Breast epithelium (tissue), 4 donors: Measurements from ENCODE around the gene ST6GAL1. TPM values are rescaled to one million over a fixed set of nuclear protein-coding genes. Genes with fewer than 3 reads are reported as not detected.
A peak's percentile ranks its signal among the peaks of the same experiment; 100 is the strongest.
"Not testable (repeated sequence)": the region's sequence is repeated elsewhere in the genome, so short reads cannot be mapped to it uniquely, and the experiment has no call there.

ENCODE experiments used
- DNase-seq, 2 donors: peaks; one replicate each; pipeline ENCODE4 v3.0.0-alpha.2; 2019; ENCODE audit warnings: low spot score in 2 of 2
- H3K27ac ChIP-seq, 2 donors: fragments of 200-600 bp; sonication (generic) in 1 of 2; one replicate each; pipeline ENCODE4 v1.5.1; 2016 to 2019; ENCODE audit warnings: mild to moderate bottlenecking in 1 of 2
- H3K27me3 ChIP-seq, 2 donors: fragments of 200-600 bp; sonication (generic) in 1 of 2; one replicate each; pipeline versions ENCODE4 v1.5.1 to v1.6.0; 2017 to 2019; ENCODE audit warnings: control low read depth in 1 of 2, mild to moderate bottlenecking in 1 of 2
- H3K36me3 ChIP-seq: fragments of 200-600 bp; one replicate; pipeline ENCODE4 v1.5.1; 2019
- H3K4me1 ChIP-seq, 2 donors: fragments of 200-600 bp; sonication (generic); one replicate each; pipeline ENCODE4 v1.5.1; 2016 to 2019; ENCODE audit warnings: control low read depth in 1 of 2
- H3K4me3 ChIP-seq, 3 donors: fragments of 200-600 bp; sonication (generic); 1 replicate in 2 of 3; 2 replicates in 1 of 3; pipeline ENCODE4 v1.5.1; 2016 to 2019; ENCODE audit warnings: mild to moderate bottlenecking in 3 of 3, moderate library complexity in 2 of 3
- H3K9me3 ChIP-seq, 2 donors: fragments of 200-600 bp; sonication (generic) in 1 of 2; one replicate each; pipeline ENCODE4 v1.5.1; 2016 to 2019; ENCODE audit warnings: control low read depth in 1 of 2
- POLR2A ChIP-seq: fragments of 450-650 bp; IDR thresholded peaks from one replicate; pipeline ENCODE4 v1.6.1; 2016; ENCODE audit warnings: antibody characterized with exemption, mild to moderate bottlenecking, moderate library complexity
- POLR2AphosphoS5 ChIP-seq, 3 donors: sonication (generic); formaldehyde crosslinking; IDR thresholded peaks; one replicate each; pipeline ENCODE4 v1.6.1; 2017; ENCODE audit warnings: antibody characterized with exemption in 3 of 3
- intact Hi-C: fragments of 100-400 bp; cut with DNase I; formaldehyde crosslinking; loops from one replicate; pipeline ENCODE4 v1.15.1; 2023; ENCODE audit warnings: low total_unique reads
- total RNA-seq, 3 donors: library from RNA; depleted of rRNA; stranded (reverse); fragments of >200 nt; gene quantifications; one replicate each; pipeline ENCODE4 v1.1.0, GENCODE V29; 2016
- TF ChIP-seq, protein P1 (sequence below), 3 donors: fragments of 450-650 bp; IDR thresholded peaks; one replicate each; pipeline ENCODE4 v1.5.1; 2016 to 2017; ENCODE audit warnings: antibody characterized with exemption in 3 of 3, mild to moderate bottlenecking in 3 of 3, moderate library complexity in 3 of 3

The ST6GAL1 gene
- total RNA-seq, 3 donors from 2014 or later: 28.5 to 79.6 (median 42.3) TPM

DNA sequence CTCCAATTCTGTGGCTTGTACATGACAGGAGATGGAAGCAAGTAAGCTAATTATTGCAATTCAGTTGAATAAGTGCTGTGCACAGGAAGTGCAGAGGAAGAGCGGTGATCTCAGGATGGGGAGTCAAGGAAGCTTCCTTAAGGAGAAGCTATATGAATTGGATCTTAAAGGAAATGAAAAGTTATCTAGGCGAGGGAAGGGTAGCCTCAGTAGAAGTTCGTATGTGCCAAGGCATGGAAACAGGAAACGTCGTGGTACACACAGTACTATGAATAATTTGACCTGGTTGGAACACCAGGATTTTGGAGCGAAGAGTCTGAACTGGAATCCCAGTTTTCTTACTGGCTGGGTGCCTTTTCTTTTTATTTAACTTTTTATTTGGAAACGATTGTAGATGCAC lies 39.3 kb downstream of the ST6GAL1 start:
- Histone ChIP-seq H3K9me3 (no peaks in the 10 kb centered on the region), H3K27ac (peak overlapping the region in 1 of 2 donors; percentile 12), H3K36me3 (no peaks in the 10 kb centered on the region), H3K4me3 (no peak overlapping the region), H3K27me3 (no peaks in the 10 kb centered on the region), H3K4me1 (no peaks in the 10 kb centered on the region)
- no peak for DNase-seq
- intact Hi-C loops: no loop called here
- TF ChIP-seq POLR2A: no peak
- TF ChIP-seq, protein P1, sequence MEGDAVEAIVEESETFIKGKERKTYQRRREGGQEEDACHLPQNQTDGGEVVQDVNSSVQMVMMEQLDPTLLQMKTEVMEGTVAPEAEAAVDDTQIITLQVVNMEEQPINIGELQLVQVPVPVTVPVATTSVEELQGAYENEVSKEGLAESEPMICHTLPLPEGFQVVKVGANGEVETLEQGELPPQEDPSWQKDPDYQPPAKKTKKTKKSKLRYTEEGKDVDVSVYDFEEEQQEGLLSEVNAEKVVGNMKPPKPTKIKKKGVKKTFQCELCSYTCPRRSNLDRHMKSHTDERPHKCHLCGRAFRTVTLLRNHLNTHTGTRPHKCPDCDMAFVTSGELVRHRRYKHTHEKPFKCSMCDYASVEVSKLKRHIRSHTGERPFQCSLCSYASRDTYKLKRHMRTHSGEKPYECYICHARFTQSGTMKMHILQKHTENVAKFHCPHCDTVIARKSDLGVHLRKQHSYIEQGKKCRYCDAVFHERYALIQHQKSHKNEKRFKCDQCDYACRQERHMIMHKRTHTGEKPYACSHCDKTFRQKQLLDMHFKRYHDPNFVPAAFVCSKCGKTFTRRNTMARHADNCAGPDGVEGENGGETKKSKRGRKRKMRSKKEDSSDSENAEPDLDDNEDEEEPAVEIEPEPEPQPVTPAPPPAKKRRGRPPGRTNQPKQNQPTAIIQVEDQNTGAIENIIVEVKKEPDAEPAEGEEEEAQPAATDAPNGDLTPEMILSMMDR (IDR thresholded peaks at IDR 0.05): no peak
- no peak for TF ChIP-seq POLR2AphosphoS5 (IDR thresholded peaks at IDR 0.05)

DNA sequence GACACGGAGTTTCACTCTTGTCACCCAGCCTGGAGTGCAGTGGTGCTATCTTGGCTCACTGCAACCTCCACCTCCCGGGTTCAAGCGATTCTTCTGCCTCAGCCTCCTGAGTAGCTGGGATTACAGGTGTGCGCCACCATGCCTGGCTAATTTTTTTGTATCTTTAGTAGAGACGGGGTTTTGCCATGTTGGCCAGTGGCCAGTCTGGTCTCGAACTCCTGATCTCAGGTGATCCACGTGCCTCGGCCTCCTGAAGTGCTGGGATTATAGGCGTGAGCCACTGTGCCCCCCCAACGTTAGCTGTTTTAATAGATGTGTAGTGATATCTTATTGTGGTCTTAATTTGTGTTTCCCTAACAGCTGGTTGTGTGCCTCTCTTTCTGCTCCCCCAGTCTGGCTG lies 40.8 kb downstream of the ST6GAL1 start:
- H3K4me1 ChIP-seq, H3K36me3 ChIP-seq, H3K9me3 ChIP-seq, DNase-seq, H3K4me3 ChIP-seq, intact Hi-C loops, H3K27me3 ChIP-seq: not testable (repeated sequence)
- H3K27ac ChIP-seq: peak overlapping the region; percentile 40 to 82

DNA sequence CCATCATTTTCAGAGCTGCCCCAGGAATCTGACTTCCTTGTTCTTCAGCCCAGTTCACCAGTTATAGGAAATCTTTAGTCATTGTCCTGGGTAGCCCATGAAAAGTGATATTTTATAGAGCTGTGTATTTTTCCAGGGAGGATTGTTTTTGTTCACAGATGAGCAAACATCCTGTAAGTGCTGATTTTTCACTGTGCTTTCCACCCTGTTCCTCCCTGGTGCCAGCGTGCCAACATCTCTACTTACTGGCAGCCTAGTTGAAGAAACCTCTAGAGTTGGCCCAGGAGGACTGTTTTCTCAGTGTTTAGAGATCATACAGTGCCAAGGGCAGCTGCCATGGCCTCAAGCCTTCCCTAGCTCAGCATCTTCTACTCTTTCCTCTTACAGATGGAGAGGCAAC lies 41.3 kb downstream of the ST6GAL1 start:
- intact Hi-C loops: no loop called here
- Histone ChIP-seq H3K27me3 (no peaks in the 10 kb centered on the region), H3K4me3 (no peak overlapping the region), H3K4me1 (peaks cover 0 to 3% of the 10 kb centered on the region in 2 donors), H3K36me3 (no peaks in the 10 kb centered on the region), H3K9me3 (no peaks in the 10 kb centered on the region), H3K27ac (peak overlapping the region; percentile 40 to 82)
- DNase-seq: no peak
- TF ChIP-seq, protein P1 (IDR thresholded peaks at IDR 0.05): no peak
- no peak for TF ChIP-seq POLR2A
- peak in 1 of 3 donors; percentile 16 for TF ChIP-seq POLR2AphosphoS5 (IDR thresholded peaks at IDR 0.05)

DNA sequence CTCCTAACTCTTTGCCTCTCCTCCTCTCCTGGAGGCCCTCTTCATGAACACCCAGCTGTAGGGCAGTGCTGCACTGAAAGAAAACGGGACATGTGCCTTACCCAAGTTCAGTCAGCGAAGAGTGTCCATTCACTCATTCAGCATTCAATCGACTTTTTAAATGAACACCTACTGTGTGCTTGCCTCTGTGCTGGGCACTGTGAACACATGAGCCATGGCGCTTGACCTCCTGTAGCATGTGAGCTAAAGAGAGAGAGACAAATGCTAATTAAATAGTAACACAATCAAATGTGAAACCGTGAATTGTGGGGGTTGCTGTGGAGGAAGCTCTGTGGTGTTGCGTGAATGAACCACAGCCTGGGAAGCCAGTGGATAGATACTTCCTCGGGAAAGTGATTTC lies 43.4 kb downstream of the ST6GAL1 start:
- Histone ChIP-seq H3K27me3 (no peaks in the 10 kb centered on the region), H3K4me3 (no peak overlapping the region), H3K36me3 (no peaks in the 10 kb centered on the region), H3K27ac (peak overlapping the region; percentile 9 to 17), H3K9me3 (no peaks in the 10 kb centered on the region), H3K4me1 (peaks cover 0 to 9% of the 10 kb centered on the region in 2 donors)
- no peak for DNase-seq
- intact Hi-C loops: loop anchor here (1.0 kb wide), 1 partner anchor 34 kb away; no protein-coding TSS in a partner anchor
- TF ChIP-seq, protein P1 (IDR thresholded peaks at IDR 0.05): no peak
- no peak for TF ChIP-seq POLR2A

DNA sequence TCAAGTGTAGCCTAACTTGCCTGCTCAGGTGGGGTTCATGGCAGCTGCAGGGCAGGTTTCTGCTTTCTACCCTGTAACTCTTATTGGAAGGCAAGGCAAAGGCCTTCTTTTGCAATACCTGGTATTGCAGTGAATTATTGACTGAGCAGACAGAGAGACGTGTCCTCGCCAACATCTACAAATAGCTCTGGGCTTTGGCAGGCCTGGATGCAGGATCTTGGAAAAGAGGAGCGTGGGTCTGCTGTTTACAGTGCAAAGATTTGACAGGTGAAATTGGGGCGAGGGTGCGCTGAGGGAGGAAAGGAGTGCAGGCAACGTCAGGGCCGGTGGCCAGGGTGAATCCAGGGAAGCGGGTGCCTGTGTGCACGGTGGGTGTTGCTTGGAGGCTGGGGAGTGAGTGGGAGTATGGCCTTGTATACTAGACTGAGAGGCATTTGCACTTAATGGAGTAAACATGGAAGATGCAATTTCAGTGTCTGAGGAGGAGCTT lies 44.5 kb downstream of the ST6GAL1 start:
- intact Hi-C loops: no loop called here

More for the DNA sequence above, 44.5 kb downstream of the ST6GAL1 start:
- Histone ChIP-seq H3K36me3 (no peaks in the 10 kb centered on the region), H3K4me3 (no peak overlapping the region), H3K27ac (peak overlapping the region; percentile 45 to 68), H3K27me3 (no peaks in the 10 kb centered on the region), H3K9me3 (no peaks in the 10 kb centered on the region), H3K4me1 (peaks cover 0 to 13% of the 10 kb centered on the region in 2 donors)
- DNase-seq: peak; percentile 22 to 59
- TF ChIP-seq, protein P1 (IDR thresholded peaks at IDR 0.05): no peak
- TF ChIP-seq POLR2A (no peak), POLR2AphosphoS5 (IDR thresholded peaks at IDR 0.05) (no peak)
